RCC 7860 (cell line): Measurements from ENCODE around the gene NSUN7.
A peak's percentile ranks its signal among the peaks of the same experiment; 100 is the strongest.
"Not testable (repeated sequence)": the region's sequence is repeated elsewhere in the genome, so short reads cannot be mapped to it uniquely, and the experiment has no call there.

Source experiments
- DNase-seq: peaks from one replicate; pipeline ENCODE4 v3.0.0-alpha.2; 2015; ENCODE audit warnings: low spot score
- FAIRE-seq: peaks from 2 replicates; lab custom pipeline; 2012; peaks lifted over from hg19 to GRCh38; lab: Jason Lieb, UNC

NSUN7 gene

GRCh38 chr4:40749717-40750460 lies at the start of gene NSUN7:
Gene NSUN7, plus strand, starts transcription at chr4:40749955. Its CDS starts 739 bp downstream, at chr4:40750694.
- DNase-seq (no peak), FAIRE-seq (no peak)

- DNase-seq (no peak), FAIRE-seq (no peak)
Measured at GRCh38 chr4:40702137-40702799, 47.5 kb upstream of the NSUN7 start.

- FAIRE-seq = no peak
Measured at GRCh38 chr4:40702800-40703151, 47.0 kb upstream of the NSUN7 start.

GRCh38 chr4:40704073-40704472 lies 45.7 kb upstream of the NSUN7 start:
- DNase-seq (no peak), FAIRE-seq (no peak)

More at GRCh38 chr4:40702800-40703151, 47.0 kb upstream of the NSUN7 start:
- no peak for DNase-seq

- no peak for FAIRE-seq
- no peak for DNase-seq
Measured at GRCh38 chr4:40710484-40711254, 39.1 kb upstream of the NSUN7 start.

GRCh38 chr4:40713001-40713400 lies 36.8 kb upstream of the NSUN7 start:
- not testable (repeated sequence) for FAIRE-seq, DNase-seq

- DNase-seq (no peak), FAIRE-seq (no peak)
Measured at GRCh38 chr4:40713798-40714197, 36.0 kb upstream of the NSUN7 start.

- no peak for FAIRE-seq
Measured at GRCh38 chr4:40718586-40718985, 31.2 kb upstream of the NSUN7 start.

GRCh38 chr4:40719008-40719623 lies 30.6 kb upstream of the NSUN7 start:
- FAIRE-seq (peak; percentile 40), DNase-seq (peak; percentile 41)

More at GRCh38 chr4:40718586-40718985, 31.2 kb upstream of the NSUN7 start:
- no peak for DNase-seq

- DNase-seq = no peak
- FAIRE-seq = no peak
Measured at GRCh38 chr4:40720351-40720750, 29.4 kb upstream of the NSUN7 start.

- DNase-seq = no peak
- FAIRE-seq = no peak
Measured at GRCh38 chr4:40720916-40721315, 28.8 kb upstream of the NSUN7 start.

- FAIRE-seq (no peak), DNase-seq (peak; percentile 40)
Measured at GRCh38 chr4:40721730-40722171, 28.0 kb upstream of the NSUN7 start.

- DNase-seq (no peak), FAIRE-seq (no peak)
Measured at GRCh38 chr4:40722576-40723161, 27.1 kb upstream of the NSUN7 start.

GRCh38 chr4:40723728-40724127 lies 26.0 kb upstream of the NSUN7 start:
- DNase-seq (no peak), FAIRE-seq (no peak)

GRCh38 chr4:40728333-40728732 lies 21.4 kb upstream of the NSUN7 start:
- DNase-seq = no peak
- no peak for FAIRE-seq

GRCh38 chr4:40729555-40729954 lies 20.2 kb upstream of the NSUN7 start:
- DNase-seq (no peak), FAIRE-seq (no peak)

- FAIRE-seq = no peak
Measured at GRCh38 chr4:40730091-40730679, 19.6 kb upstream of the NSUN7 start.

GRCh38 chr4:40731361-40731760 lies 18.4 kb upstream of the NSUN7 start:
- DNase-seq (no peak), FAIRE-seq (no peak)

More at GRCh38 chr4:40730091-40730679, 19.6 kb upstream of the NSUN7 start:
- DNase-seq = no peak

GRCh38 chr4:40731792-40732245 lies 17.9 kb upstream of the NSUN7 start:
- FAIRE-seq (no peak), DNase-seq (no peak)

GRCh38 chr4:40733752-40734151 lies 16.0 kb upstream of the NSUN7 start:
- DNase-seq (no peak), FAIRE-seq (no peak)
